ENCODE data around the gene VSNL1. TPM values are rescaled to one million over a fixed set of nuclear protein-coding genes. Genes with fewer than 3 reads are reported as not detected.
"Not testable (repeated sequence)": the region's sequence is repeated elsewhere in the genome, so short reads cannot be mapped to it uniquely, and the experiment has no call there.

VSNL1 gene
- total RNA-seq, 1 donor from 2014 or later = 19.2 TPM

DNA sequence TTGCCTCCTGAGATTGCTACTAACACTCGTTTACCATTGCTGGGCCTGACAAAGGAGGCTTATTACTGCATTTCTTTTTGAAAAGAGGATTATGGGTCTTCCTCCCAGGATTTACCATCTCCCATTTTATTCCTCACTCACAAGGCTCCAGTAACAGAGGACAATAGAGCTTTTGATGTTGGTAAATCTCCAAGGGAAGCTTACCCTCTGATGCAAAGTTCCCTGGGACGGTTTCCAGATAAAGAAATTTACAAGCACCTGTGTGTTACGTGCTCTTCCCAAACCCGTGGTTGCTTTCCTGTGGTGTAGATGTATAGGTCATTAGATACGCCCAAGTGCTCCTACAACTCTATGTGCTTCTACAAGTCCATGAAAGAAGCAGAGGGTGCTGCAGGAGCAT lies 17.1 kb downstream of the VSNL1 start:
- intact Hi-C loops (cut with DNase I) = no loop called here
- Histone ChIP-seq H3K36me3 (no peaks in the 10 kb centered on the region), H3K4me3 (no peak overlapping the region), H3K27ac (no peak overlapping the region), H3K4me1 (no peaks in the 10 kb centered on the region), H3K27me3 (no peaks in the 10 kb centered on the region), H3K9me3 (no peaks in the 10 kb centered on the region)
- no peak for DNase-seq (ENCODE audit: extremely low spot score in 2 of 2)
- TF ChIP-seq POLR2A (IDR thresholded peaks at IDR 0.05) (no peak), CTCF (IDR thresholded peaks at IDR 0.05) (no peak), POLR2AphosphoS5 (IDR thresholded peaks at IDR 0.05; ENCODE audit: insufficient read depth in 1 of 2, low read depth in 1 of 2) (no peak)

DNA sequence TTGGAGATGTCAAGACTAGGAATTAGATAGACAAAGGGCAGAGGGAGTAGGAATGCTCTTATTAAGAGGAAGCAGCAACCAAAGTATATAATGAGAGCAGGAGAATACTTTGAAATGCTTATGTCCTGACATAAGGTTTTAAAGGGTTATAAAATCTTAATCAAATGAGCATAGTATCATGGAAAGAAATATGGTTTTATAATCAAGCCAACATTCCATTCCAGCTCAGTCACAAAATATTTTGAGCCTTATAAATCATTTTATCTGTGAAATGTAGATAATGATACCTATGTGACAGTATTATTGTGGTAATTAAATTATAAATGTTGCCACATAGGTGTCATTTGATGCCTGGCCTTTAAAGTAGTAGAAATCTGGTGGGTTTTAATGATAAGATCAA lies 17.6 kb downstream of the VSNL1 start:
- no peak for DNase-seq (ENCODE audit: extremely low spot score in 2 of 2)
- intact Hi-C loops (cut with DNase I) = no loop called here
- Histone ChIP-seq H3K36me3 (no peaks in the 10 kb centered on the region), H3K4me1 (no peaks in the 10 kb centered on the region), H3K9me3 (no peaks in the 10 kb centered on the region), H3K4me3 (no peak overlapping the region), H3K27me3 (no peaks in the 10 kb centered on the region), H3K27ac (no peak overlapping the region)
- no peak for TF ChIP-seq POLR2AphosphoS5 (IDR thresholded peaks at IDR 0.05; ENCODE audit: insufficient read depth in 1 of 2, low read depth in 1 of 2)
- no peak for TF ChIP-seq POLR2A (IDR thresholded peaks at IDR 0.05)
- no peak for TF ChIP-seq CTCF (IDR thresholded peaks at IDR 0.05)

- TF ChIP-seq CTCF (IDR thresholded peaks at IDR 0.05) = no peak
- Histone ChIP-seq H3K4me1 (no peaks in the 10 kb centered on the region), H3K9me3 (no peaks in the 10 kb centered on the region), H3K27ac (no peak overlapping the region), H3K36me3 (no peaks in the 10 kb centered on the region), H3K27me3 (no peaks in the 10 kb centered on the region), H3K4me3 (no peak overlapping the region)
- intact Hi-C loops (cut with DNase I) = no loop called here
- DNase-seq (ENCODE audit: extremely low spot score in 2 of 2) = no peak
These were observed 18.4 kb downstream of the VSNL1 start for GRCh38 chr2:17558878-17559277.

GRCh38 chr2:17565726-17566125 lies 25.2 kb downstream of the VSNL1 start:
- H3K4me3 ChIP-seq; H3K4me1 ChIP-seq; H3K27ac ChIP-seq; H3K36me3 ChIP-seq; H3K27me3 ChIP-seq; H3K9me3 ChIP-seq; intact Hi-C loops (cut with DNase I); DNase-seq (ENCODE audit: extremely low spot score in 2 of 2): not testable (repeated sequence)

GRCh38 chr2:17571681-17572080 lies 31.2 kb downstream of the VSNL1 start:
- no peak for DNase-seq (ENCODE audit: extremely low spot score in 2 of 2)
- no peaks in the 10 kb centered on the region for H3K27me3 ChIP-seq
- H3K27ac ChIP-seq = no peak overlapping the region
- no peak overlapping the region for H3K4me3 ChIP-seq
- no peaks in the 10 kb centered on the region for H3K9me3 ChIP-seq
- intact Hi-C loops (cut with DNase I) = no loop called here
- no peaks in the 10 kb centered on the region for H3K36me3 ChIP-seq
- TF ChIP-seq POLR2A (IDR thresholded peaks at IDR 0.05) (no peak), CTCF (IDR thresholded peaks at IDR 0.05) (no peak), POLR2AphosphoS5 (IDR thresholded peaks at IDR 0.05; ENCODE audit: insufficient read depth in 1 of 2, low read depth in 1 of 2) (no peak)
- H3K4me1 ChIP-seq = peaks cover 7% of the 10 kb centered on the region

Data from vagina (tissue), 2 donors.